Measurements from ENCODE around the gene CDY2A.
"Not testable (repeated sequence)": the region's sequence is repeated elsewhere in the genome, so short reads cannot be mapped to it uniquely, and the experiment has no call there.

- TF ChIP-seq CTCF (IDR thresholded peaks at IDR 0.05; ENCODE audit: insufficient read depth, low read length, poor library complexity, severe bottlenecking); EZH2phosphoT487 (conservative IDR thresholded peaks at IDR 0.05; ENCODE audit: low read length): not testable (repeated sequence)
These were observed 28.0 kb upstream of the CDY2A start for GRCh38 chrY:17997586-17997985.

All from SU-DHL-6 (cell line).